NOMO-1 treated with dmso at 0.1 percent for 144 hours (cell line): ENCODE data around the gene RASL11A.
A peak's percentile ranks its signal among the peaks of the same experiment; 100 is the strongest.
"Not testable (repeated sequence)": the region's sequence is repeated elsewhere in the genome, so short reads cannot be mapped to it uniquely, and the experiment has no call there.

Source experiments
- DNase-seq: peaks from one replicate; lab custom pipeline; 2025; ENCODE audit not compliant: unreplicated experiment; lab: John Stamatoyannopoulos, UW

The RASL11A gene

DNA sequence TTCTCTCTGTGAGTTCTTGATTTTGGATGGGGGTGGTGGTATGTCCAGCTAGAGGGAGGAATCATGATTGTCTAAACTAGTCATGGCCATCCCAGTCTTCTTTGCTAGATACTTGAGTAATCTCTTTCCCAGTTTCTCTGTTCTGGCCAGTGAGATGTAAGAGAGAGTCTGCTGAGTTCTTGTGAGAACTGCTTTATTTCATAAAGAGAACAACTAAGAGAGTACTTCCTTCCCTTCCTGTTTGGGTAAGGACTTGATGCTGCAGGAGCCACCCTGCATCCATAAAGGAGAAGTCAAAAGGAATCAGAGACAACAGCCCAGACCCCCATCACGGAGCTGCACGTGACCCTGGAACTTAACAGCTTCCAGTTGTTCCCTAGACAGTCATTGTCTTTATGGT, 3.0 kb upstream of the RASL11A start:
- no peak for DNase-seq

- DNase-seq = no peak
Measured at GRCh38 chr13:27269114-27269665, 1.4 kb upstream of the RASL11A start.

GRCh38 chr13:27271570-27272096, 1.0 kb downstream of the RASL11A start:
- no peak for DNase-seq

DNA sequence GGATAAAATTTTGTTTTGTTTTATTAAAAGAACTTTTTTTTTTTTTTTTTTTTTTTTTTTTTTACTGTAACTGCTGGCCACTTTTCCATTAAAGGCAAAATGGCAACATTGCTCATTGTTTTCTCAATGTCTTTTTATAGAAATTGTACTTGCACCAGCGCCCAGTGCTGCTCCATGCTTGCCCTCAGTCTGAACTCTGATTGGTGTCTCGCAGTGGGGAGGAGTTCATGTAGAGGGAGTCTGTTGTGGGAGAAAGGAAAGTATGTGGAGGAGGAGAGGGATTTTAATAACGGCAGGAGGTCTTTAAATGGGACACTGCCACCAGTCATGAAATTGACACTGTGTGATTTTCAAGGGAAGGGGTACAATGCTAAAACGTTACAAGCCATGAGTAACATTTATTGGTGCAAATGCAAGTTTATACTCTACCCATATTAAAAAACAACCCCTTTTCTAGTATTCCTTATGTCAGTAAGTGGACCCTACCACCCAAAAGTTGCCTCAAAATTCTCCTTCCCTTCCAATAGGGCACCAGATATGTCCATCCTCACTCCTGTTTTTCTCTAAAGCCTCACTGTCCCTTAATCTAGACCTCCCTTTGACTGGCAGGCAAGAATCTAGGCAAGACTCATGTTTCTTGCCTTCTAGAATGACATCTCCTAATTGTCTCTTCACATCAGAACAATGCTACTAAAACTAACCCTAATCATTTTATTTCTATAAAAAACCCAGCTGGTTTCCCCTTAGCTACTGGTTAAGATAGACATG, 3.2 kb downstream of the RASL11A start:
- no peak for DNase-seq

- DNase-seq = no peak
Measured at GRCh38 chr13:27274631-27275030, 4.0 kb downstream of the RASL11A start.

DNA sequence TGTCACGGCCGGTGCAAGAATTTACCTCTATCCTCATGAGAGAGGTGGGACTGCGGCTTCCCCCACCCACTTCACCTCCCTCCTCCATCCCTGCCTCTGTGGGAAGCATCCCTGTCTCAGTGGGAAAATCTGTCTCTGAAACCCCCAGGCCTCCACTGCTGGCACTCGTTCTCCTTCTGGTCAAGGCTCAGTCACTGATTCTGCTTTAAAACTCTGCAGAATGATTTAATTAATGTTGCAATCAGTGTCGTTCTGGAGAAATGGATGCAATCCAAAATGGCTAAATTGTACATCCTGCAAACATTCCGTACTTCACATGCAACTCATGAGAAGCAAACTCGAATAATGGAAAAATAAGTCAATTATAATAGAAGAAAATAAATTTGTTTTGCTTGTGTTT, 5.6 kb downstream of the RASL11A start:
- no peak for DNase-seq

GRCh38 chr13:27279506-27279905, 8.9 kb downstream of the RASL11A start:
- no peak for DNase-seq

DNA sequence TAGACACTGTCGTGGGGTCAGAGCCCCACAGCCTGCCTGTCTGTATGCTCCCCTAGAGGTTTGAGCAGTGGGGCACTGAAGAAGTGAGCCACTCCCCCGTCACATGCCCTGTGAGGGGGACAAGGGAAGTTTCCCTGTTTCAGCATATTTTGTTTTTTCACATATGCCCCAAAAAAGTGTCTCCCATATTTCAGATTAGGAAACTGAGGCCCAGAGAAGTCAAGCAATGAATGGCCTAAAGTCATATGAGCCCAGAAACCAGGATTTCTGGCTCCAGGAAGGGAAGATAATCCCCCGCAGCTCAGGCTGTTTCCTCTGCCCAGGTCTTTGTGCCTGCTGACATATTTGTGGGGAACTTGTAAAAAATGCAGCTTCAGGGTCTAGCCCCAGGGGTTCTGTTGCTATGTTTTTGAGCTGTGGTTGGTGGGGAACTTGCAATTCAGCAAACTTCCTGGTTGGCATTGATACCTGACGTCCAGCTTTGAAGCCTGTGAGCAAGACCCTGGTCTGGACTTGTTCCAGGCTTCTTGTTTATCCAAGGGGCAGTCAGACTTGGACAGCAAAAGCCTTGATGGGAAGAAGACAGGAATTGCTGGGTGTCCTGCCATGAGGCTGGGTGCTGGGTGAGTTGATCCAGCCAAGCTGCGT, 9.5 kb downstream of the RASL11A start:
- DNase-seq = no peak

GRCh38 chr13:27280841-27281240, 10.2 kb downstream of the RASL11A start:
- DNase-seq = no peak

DNA sequence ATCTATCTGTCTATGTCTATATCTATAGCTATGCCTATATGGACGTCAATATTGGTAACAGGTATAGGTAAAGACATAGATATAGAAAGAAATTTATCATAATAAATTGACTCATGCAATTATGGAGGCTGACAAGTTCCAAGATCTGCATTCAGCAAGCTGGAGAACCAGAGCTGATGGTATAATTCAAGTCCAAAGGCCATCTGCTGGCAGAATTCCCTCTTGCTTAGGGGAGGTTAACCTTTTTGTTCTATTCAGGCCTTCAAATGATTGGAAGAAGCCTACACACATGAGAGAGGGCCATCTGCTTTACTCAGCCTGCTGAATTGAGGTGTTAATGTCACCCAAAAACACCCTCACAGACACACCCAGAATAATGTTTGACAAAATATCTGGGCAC, 10.8 kb downstream of the RASL11A start:
- DNase-seq = no peak

DNA sequence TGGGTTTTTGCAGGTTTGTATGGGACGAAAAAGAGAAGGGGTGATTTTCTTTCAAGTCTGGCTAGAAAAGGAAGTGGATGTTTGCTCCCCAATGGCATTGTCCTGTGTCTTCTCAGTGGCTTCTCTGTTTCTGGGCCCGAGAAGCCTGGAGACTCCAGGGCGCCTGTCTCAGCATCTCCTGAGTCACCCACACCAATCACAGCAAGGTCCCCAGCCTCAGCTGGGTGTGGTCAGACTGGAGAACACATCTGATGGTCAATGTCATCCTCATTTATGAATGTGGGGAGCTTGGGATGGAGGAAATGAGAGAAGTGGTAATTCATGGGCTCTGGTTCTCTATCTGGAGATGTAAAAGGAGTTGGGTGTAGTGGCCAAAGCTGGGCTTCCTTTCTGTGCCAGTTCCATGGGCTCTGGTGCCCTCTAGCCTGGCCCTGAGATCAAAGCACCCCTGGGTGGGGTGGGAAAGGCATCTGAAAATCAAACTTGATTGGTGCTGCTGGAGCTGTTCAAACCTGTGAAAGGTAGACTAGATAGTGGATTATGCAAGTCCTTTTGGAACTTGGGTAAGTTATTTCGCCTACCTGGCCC, 13.4 kb downstream of the RASL11A start:
- peak; percentile 30 for DNase-seq

GRCh38 chr13:27288392-27288791, 17.8 kb downstream of the RASL11A start:
- no peak for DNase-seq

DNA sequence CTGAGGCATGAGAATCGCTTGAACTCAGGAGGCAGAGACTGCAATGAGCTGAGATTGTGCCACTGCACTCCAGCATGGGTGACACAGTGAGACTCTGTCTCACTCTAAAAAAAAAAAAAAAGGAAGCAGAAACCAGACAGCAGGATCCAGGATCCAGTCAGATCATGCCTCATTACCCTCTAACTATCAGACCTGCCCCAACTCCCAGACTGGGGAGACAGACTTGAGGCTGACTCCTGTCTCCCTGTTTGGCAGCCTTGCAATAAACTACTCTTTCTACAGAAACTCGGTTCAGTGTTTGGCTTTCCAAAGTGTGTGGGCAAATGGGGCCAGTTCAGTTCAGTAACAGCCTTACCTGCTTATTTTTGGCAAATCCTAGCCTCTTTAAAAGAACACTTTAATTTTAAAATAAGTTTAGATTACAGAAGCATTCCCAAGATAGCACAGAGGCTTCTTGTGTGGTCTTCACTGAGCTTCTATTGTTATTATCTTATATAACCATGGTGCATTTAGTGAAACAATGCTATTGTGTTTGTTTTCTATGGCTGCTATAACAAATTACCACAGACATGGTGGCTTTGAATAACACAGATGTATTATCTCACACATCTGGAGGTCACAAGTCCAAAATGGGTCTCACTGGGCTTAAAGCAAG, 18.5 kb downstream of the RASL11A start:
- DNase-seq = no peak

DNA sequence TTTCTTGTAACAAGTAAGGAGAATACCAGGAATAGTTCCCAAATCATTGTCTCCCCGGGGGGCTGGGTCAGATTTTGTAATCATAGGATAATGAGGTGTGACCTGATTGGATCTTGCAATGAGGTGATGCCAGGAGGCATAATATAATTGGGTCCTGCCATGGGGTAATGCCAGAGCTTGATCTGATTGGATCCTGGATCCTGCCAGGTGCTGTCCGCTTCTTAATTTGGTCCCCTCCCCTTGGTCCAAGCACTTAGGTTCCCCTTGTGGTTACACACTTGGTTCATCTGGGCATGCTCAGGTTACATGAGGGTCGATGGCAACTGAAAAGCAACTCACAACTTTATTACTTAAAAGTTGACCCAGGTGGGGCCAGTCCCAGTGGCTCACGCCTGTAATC, 20.1 kb downstream of the RASL11A start:
- DNase-seq = no peak

GRCh38 chr13:27291967-27292366, 21.3 kb downstream of the RASL11A start:
- not testable (repeated sequence) for DNase-seq

GRCh38 chr13:27293076-27293691, 22.6 kb downstream of the RASL11A start:
- no peak for DNase-seq

DNA sequence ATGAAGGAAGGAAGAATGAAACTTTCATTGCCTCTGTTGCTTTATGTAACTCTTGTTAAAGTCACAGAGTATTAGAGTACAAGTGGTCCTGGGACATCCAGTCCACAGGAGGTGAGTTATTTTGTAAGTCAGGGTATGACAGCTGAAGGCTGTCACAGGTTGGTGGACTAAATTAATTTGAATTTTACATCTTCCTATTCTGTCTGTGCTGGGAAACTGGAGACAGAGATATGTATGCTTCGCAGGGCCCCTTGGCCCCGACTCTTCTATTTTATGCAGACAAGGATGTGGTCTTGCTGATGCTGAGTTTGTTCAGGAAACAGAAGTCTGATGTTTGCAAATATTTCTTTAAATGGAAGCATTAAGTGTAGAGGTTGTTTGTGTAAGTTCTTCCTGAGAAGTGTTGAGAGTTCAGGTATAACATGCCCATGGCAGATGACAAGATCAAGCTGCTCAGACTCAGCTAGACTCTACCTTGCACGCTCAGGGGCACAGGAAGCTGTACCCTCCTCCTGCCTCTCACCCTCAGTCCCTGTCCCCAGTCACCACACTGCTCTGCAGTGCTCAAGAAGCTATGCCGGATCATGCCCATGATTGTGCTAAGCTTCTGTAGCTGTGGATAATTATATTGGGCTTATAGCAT, 23.4 kb downstream of the RASL11A start:
- no peak for DNase-seq

- DNase-seq = no peak
Measured at GRCh38 chr13:27295096-27295495, 24.5 kb downstream of the RASL11A start.

GRCh38 chr13:27295660-27296059, 25.0 kb downstream of the RASL11A start:
- no peak for DNase-seq

DNA sequence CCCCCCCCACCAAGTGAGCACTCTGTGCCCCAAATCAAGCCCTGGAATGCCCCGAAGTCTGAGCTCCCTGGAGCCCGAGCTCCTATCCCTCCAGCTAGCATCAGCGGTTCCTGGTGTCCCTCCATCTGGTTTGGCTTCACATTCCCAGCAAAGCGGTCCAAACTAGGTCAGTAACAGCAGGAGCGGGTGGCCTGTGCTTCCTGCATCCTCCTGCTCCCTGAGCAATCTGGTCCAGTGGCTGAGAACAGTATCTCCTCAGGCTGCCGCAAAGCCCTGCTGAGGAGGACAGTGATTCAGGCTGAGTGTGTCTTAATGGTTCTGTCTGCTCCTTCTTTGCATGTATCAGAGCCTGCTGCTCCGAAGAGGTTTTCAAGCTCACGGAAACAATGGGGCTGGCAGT, 25.9 kb downstream of the RASL11A start:
- DNase-seq = no peak
